Activated T-helper 2 cell treated with anti-CD3 and anti-CD28 coated beads, Interferon-gamma antibody, Interleukin-2, Interleukin-4, amounts not matched to agents 10 μg/mL and 5 μg/mL and 100 μg/mL, durations not matched to agents 14 hours and 24 hours and 36 hours (primary cell): ENCODE results near the gene SORBS1. TPM values are rescaled to one million over a fixed set of nuclear protein-coding genes. Genes with fewer than 3 reads are reported as not detected.

Experiments
- DNase-seq: peaks from one replicate; pipeline ENCODE4 v3.0.0; 2021; ENCODE audit warnings: low spot score
- H3K27ac Mint-ChIP-seq: one replicate; pipeline ENCODE4 v1.8.0; 2021; ENCODE audit warnings: mixed read lengths
- H3K27me3 Mint-ChIP-seq: one replicate; pipeline ENCODE4 v1.8.0; 2021; ENCODE audit warnings: low read depth, mixed read lengths
- H3K36me3 Mint-ChIP-seq: one replicate; pipeline ENCODE4 v1.8.0; 2021; ENCODE audit warnings: low read depth, mixed read lengths
- H3K4me1 Mint-ChIP-seq: one replicate; pipeline ENCODE4 v1.8.0; 2021; ENCODE audit warnings: low read depth, mixed read lengths
- H3K4me3 Mint-ChIP-seq: one replicate; pipeline ENCODE4 v1.8.0; 2021; ENCODE audit warnings: low read depth, mild to moderate bottlenecking, moderate library complexity, mixed read lengths
- H3K9me3 Mint-ChIP-seq: one replicate; pipeline ENCODE4 v1.8.0; 2021; ENCODE audit warnings: mixed read lengths
- intact Hi-C: fragments of 100-400 bp; cut with micrococcal nuclease; formaldehyde crosslinking; loops from one replicate; pipeline ENCODE4 v1.15.1; 2023
- total RNA-seq: library from RNA; stranded (reverse); gene quantifications from 2 replicates; pipeline ENCODE4 v1.2.3, GENCODE V29; 2022

The SORBS1 gene
- total RNA-seq, 1 donor from 2014 or later = 0.43 TPM

GRCh38 chr10:95438781-95439180 lies 122.4 kb downstream of the SORBS1 start:
- H3K4me1 Mint-ChIP-seq = peaks cover 8% of the 10 kb centered on the region
- no peaks in the 10 kb centered on the region for H3K36me3 Mint-ChIP-seq
- DNase-seq = no peak
- H3K9me3 Mint-ChIP-seq = no peaks in the 10 kb centered on the region
- H3K27me3 Mint-ChIP-seq = peaks cover 28% of the 10 kb centered on the region
- H3K4me3 Mint-ChIP-seq = no peak overlapping the region
- intact Hi-C loops = no loop called here
- H3K27ac Mint-ChIP-seq = no peak overlapping the region

GRCh38 chr10:95437669-95438068 lies 123.5 kb downstream of the SORBS1 start:
- Mint-ChIP-seq H3K36me3 (no peaks in the 10 kb centered on the region), H3K27me3 (peaks cover 22% of the 10 kb centered on the region), H3K9me3 (no peaks in the 10 kb centered on the region)

GRCh38 chr10:95435548-95436279 lies 125.5 kb downstream of the SORBS1 start:
- DNase-seq = no peak
- Mint-ChIP-seq H3K4me1 (no peaks in the 10 kb centered on the region), H3K9me3 (no peaks in the 10 kb centered on the region), H3K36me3 (no peaks in the 10 kb centered on the region), H3K4me3 (no peak overlapping the region), H3K27me3 (peaks cover 14% of the 10 kb centered on the region), H3K27ac (no peak overlapping the region)
- intact Hi-C loops = no loop called here

More at GRCh38 chr10:95437669-95438068, 123.5 kb downstream of the SORBS1 start:
- Mint-ChIP-seq H3K27ac (no peak overlapping the region), H3K4me1 (peaks cover 8% of the 10 kb centered on the region), H3K4me3 (no peak overlapping the region)
- intact Hi-C loops = no loop called here
- DNase-seq = no peak

DNA sequence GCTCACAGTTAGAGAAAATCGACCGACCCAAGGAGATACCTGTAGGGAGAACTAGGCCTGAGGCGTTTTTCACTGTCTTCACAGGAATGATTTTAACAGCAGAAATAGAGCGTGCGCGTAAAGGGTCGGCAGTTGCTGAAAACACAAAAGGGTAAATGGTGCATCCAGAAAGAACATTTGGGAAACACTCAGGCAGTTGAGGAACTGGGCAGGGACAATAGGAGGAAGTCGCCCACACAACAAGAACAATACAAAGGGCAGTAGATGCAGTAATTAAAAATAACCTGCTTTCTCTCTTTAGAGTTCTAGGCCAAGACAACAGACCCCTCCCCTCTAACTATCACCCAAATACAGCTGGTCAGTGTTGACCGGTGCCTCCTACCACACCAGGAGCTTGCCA lies 126.6 kb downstream of the SORBS1 start:
- no peak overlapping the region for H3K27ac Mint-ChIP-seq
- intact Hi-C loops = no loop called here
- H3K4me1 Mint-ChIP-seq = no peaks in the 10 kb centered on the region
- no peaks in the 10 kb centered on the region for H3K9me3 Mint-ChIP-seq
- H3K4me3 Mint-ChIP-seq = no peak overlapping the region
- no peaks in the 10 kb centered on the region for H3K36me3 Mint-ChIP-seq
- DNase-seq = no peak
- peaks cover 11% of the 10 kb centered on the region for H3K27me3 Mint-ChIP-seq

DNA sequence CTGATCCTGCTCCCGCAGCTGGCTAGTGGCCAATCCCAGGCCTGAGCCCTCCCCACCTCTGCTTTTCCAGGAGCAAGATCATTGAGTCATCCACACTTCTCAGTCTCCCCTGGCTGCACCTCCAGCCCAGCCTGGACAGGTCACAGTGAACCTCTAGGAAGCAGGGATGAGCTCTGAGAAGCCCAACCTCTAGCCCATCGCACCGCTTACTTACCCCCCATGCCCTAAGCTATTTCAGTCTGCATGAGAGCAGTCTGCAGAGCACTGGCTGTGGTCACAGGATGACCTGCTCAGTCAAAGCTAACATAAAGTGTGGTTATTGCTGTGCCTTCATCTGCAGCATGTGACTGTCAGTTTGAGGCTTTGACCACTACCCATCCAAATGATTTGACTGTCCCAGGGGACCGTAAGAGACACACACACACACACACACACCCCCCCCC lies 129.2 kb downstream of the SORBS1 start:
- H3K9me3 Mint-ChIP-seq = no peaks in the 10 kb centered on the region
- H3K4me3 Mint-ChIP-seq = no peak overlapping the region
- H3K27me3 Mint-ChIP-seq = peaks cover 10% of the 10 kb centered on the region
- H3K27ac Mint-ChIP-seq = no peak overlapping the region
- intact Hi-C loops = no loop called here
- no peaks in the 10 kb centered on the region for H3K4me1 Mint-ChIP-seq
- no peak for DNase-seq
- no peaks in the 10 kb centered on the region for H3K36me3 Mint-ChIP-seq

- intact Hi-C loops = loop anchor here (1.0 kb wide), 2 partner anchors 56 to 171 kb away; no protein-coding TSS in a partner anchor
- no peak overlapping the region for H3K4me3 Mint-ChIP-seq
- H3K4me1 Mint-ChIP-seq = no peaks in the 10 kb centered on the region
- DNase-seq = peak; percentile 23
- no peak overlapping the region for H3K27ac Mint-ChIP-seq
- H3K36me3 Mint-ChIP-seq = no peaks in the 10 kb centered on the region
- H3K9me3 Mint-ChIP-seq = no peaks in the 10 kb centered on the region
- peaks cover 19% of the 10 kb centered on the region for H3K27me3 Mint-ChIP-seq
These were observed 130.8 kb downstream of the SORBS1 start for GRCh38 chr10:95430231-95430951.

GRCh38 chr10:95429639-95430038 lies 131.5 kb downstream of the SORBS1 start:
- no peaks in the 10 kb centered on the region for H3K4me1 Mint-ChIP-seq
- H3K9me3 Mint-ChIP-seq = no peaks in the 10 kb centered on the region
- no peak overlapping the region for H3K4me3 Mint-ChIP-seq
- no peaks in the 10 kb centered on the region for H3K36me3 Mint-ChIP-seq
- intact Hi-C loops = loop anchor here (1.0 kb wide), 2 partner anchors 55 to 172 kb away; no protein-coding TSS in a partner anchor
- no peak overlapping the region for H3K27ac Mint-ChIP-seq
- peaks cover 25% of the 10 kb centered on the region for H3K27me3 Mint-ChIP-seq
- no peak for DNase-seq

GRCh38 chr10:95428701-95429100 lies 132.5 kb downstream of the SORBS1 start:
- Mint-ChIP-seq H3K36me3 (no peaks in the 10 kb centered on the region), H3K9me3 (no peaks in the 10 kb centered on the region), H3K27ac (no peak overlapping the region), H3K4me1 (no peaks in the 10 kb centered on the region), H3K4me3 (no peak overlapping the region), H3K27me3 (peaks cover 25% of the 10 kb centered on the region)
- no peak for DNase-seq
- intact Hi-C loops = no loop called here

DNA sequence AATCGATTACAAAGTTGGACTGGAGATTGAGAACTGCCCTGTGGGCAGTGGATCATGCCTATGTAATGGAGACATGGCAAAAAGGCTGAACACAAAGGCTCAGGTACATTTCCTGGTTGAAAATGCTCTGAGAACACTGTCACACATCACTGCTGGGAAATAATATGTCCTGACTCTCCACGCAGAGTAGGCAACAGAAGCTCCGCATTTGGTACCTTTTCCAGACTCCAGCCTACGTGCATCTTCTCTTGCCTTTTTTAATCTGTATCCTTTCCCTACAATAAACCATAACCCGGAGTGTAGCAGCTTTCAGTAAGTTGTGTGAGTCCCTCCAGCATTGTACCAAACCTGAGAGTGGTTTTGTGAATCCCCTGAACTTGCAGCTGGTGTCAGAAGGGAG lies 134.7 kb downstream of the SORBS1 start:
- H3K27ac Mint-ChIP-seq = no peak overlapping the region
- H3K9me3 Mint-ChIP-seq = no peaks in the 10 kb centered on the region
- no peaks in the 10 kb centered on the region for H3K4me1 Mint-ChIP-seq
- no peaks in the 10 kb centered on the region for H3K36me3 Mint-ChIP-seq
- peaks cover 30% of the 10 kb centered on the region for H3K27me3 Mint-ChIP-seq
- no peak for DNase-seq
- no peak overlapping the region for H3K4me3 Mint-ChIP-seq
- intact Hi-C loops = no loop called here

- no peaks in the 10 kb centered on the region for H3K36me3 Mint-ChIP-seq
- no peak for DNase-seq
- no peaks in the 10 kb centered on the region for H3K9me3 Mint-ChIP-seq
- intact Hi-C loops = no loop called here
- no peak overlapping the region for H3K4me3 Mint-ChIP-seq
- H3K27me3 Mint-ChIP-seq = peaks cover 29% of the 10 kb centered on the region
- no peaks in the 10 kb centered on the region for H3K4me1 Mint-ChIP-seq
- H3K27ac Mint-ChIP-seq = no peak overlapping the region
These were observed 135.3 kb downstream of the SORBS1 start for GRCh38 chr10:95425592-95426465.

GRCh38 chr10:95423164-95424005 lies 137.8 kb downstream of the SORBS1 start:
- intact Hi-C loops = no loop called here
- Mint-ChIP-seq H3K4me3 (no peak overlapping the region), H3K27ac (no peak overlapping the region), H3K9me3 (no peaks in the 10 kb centered on the region), H3K4me1 (no peaks in the 10 kb centered on the region), H3K36me3 (no peaks in the 10 kb centered on the region), H3K27me3 (peaks cover 36% of the 10 kb centered on the region)
- DNase-seq = no peak

DNA sequence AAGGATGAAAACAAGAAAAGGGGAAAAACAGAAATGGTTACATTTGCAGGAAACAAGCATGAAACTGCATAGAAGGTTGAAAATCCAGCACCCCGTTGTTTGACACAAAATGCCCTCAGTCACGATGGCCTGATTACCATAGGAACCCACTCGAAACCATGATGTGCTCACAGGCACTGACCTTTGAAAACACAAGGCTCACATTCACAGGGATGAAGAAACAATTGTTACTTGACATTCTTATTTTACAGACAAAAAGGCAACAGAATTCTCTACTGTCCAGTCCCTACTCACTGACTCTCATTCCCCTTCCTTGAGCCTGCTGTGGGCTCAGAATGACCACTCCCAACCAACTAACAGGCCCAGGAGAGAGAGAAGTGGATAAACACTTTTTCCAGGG lies 138.9 kb downstream of the SORBS1 start:
- H3K4me3 Mint-ChIP-seq = no peak overlapping the region
- peaks cover 32% of the 10 kb centered on the region for H3K27me3 Mint-ChIP-seq
- DNase-seq = no peak
- no peak overlapping the region for H3K27ac Mint-ChIP-seq
- intact Hi-C loops = no loop called here
- no peaks in the 10 kb centered on the region for H3K4me1 Mint-ChIP-seq
- H3K9me3 Mint-ChIP-seq = no peaks in the 10 kb centered on the region
- H3K36me3 Mint-ChIP-seq = no peaks in the 10 kb centered on the region
